CD4-positive, alpha-beta T cell treated with Interleukin-12 subunit alpha and Interleukin-12 subunit beta, for 1 hour (primary cell): ENCODE measurements around the gene MAGEF1.
"Not testable (repeated sequence)": the region's sequence is repeated elsewhere in the genome, so short reads cannot be mapped to it uniquely, and the experiment has no call there.

Source experiments
- DNase-seq: peaks from one replicate; pipeline ENCODE4 v3.0.0-alpha.2; 2020

MAGEF1 gene

GRCh38 chr3:184741798-184742675, 30.2 kb upstream of the MAGEF1 start:
- no peak for DNase-seq

DNA sequence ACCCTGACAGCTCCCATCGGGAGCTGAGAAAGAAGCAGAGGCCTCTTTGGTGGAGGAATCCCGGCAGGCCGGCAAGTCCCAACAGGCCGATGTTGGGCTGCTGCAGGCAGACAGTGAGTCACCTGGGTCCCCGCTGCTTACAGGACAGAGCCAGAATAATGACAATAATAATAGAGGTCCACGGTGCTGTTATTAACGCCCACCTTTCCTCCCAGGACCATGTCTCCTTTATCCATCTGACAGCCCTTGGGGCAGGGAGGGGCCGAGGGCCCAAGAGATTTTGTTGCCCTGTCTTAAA, 29.3 kb upstream of the MAGEF1 start:
- no peak for DNase-seq

DNA sequence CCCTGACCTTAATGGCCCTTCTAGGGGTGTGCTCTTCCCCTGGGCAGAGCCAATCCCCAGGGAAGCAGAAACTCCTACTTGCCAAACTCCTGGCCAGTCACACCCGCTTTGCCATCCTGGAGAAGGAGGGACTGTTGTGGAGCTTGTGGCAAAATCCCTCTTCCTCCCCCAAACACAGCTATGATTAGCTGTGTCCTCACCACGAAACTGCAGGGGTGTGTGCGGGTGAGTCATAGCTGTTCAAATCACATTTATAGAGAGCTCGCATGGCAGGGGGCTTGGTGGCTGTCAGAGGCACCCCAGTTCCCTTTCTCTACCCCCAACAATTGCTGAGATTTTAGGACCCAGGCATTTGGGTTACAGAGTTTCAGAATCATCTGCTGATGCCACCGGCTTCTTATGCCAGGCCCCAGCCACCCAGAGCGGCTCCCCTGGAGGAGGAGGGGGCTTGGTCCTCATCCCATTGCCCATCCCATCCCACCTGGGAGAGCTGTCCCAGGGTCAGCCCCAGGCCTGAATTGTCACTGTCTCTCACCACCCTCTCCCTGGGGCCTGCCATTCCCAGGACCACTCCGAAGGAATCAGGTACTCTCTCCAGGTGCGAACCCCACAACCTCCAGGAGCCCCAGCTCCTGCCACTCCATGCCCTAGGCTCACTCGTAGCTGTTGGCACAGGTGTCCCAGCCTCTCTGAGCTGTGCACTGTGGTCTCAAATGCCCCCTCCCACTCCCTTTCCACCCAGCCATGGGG, 28.8 kb upstream of the MAGEF1 start:
- no peak for DNase-seq

- DNase-seq = no peak
These were observed 28.0 kb upstream of the MAGEF1 start for GRCh38 chr3:184739594-184740505.

DNA sequence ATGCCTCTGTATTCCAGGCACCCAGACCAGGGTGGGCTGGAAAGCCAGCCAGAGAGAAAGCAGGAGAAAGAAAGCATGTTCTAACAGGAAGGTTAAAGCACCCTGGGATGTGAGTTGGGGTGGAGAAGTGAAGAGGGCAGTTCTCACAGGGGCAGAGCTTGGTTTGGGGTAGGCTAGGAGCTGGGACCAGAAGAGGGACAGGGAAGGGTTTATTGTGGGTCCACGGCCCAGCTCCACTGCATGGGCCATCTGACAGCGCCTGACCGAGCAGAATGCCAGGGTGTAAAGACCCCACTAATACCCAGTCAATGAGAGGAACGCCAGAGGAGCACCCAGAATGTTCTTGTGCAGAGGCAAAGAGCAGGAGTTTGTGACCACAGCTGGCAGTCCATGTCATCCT, 27.1 kb upstream of the MAGEF1 start:
- DNase-seq = no peak

DNA sequence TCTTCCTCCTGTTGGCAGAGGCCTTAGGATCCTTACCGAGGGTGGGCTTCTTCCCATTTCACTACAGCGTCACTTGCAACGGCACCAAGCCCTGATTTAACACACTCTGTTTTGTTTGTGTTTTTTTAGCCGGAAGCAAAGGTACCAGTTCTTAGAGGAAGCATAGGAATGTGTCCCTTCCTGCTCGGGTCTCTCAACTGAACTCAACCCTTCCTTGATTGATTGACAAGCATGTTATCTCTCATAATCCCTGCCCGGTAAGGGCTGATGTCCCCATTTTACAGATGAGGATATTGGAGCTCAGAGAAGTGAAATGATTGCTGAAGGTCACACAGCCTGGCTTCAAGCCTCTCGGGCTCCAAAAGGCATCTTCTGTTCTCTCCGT, 26.6 kb upstream of the MAGEF1 start:
- no peak for DNase-seq

DNA sequence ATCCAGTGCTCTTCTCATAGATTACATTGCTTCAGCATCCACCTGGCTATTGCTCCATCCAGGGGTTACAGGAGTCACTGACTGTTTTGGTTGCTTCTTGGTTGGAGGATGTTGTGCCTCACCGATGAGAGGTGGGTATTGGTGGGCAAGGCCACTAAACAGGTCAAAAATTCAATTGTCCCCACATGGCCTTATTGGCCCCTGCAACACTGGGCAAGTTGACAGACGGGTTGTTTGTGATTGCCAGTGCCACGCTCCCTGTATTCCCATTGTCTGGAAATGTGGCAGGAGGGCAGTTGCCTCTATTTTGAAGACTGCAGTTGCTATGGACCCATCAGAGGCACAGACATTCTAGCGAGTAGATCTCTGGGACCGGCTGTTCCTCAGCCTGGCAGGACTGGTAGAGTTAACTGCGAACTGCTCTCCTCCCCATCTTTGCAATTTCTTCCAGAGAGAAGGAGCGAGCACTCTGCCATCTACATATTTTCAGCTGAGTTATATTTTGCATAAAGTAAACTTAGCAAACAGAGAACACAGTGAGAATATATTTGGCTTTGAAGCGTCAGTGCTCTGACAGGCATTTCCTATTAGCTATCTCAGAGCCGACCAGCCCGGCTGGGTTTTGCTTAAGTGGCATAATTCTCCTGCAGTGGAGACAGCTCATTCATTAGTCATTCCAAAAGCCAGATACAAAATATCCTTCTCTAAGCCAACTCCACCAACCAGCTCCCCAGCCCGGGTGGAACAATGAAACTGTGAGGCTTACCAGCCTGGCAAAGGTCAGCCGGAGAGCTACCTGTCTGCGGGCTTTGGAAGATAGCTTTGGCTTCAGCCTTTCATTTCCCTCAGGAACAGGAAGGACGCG, 26.0 kb upstream of the MAGEF1 start:
- no peak for DNase-seq

- no peak for DNase-seq
These were observed 25.2 kb upstream of the MAGEF1 start for GRCh38 chr3:184737063-184737462.

- no peak for DNase-seq
These were observed 23.2 kb upstream of the MAGEF1 start for GRCh38 chr3:184734903-184735701.

GRCh38 chr3:184733971-184734608, 22.2 kb upstream of the MAGEF1 start:
- DNase-seq = no peak

GRCh38 chr3:184733181-184733580, 21.3 kb upstream of the MAGEF1 start:
- DNase-seq = no peak

GRCh38 chr3:184731786-184732537, 20.1 kb upstream of the MAGEF1 start:
- no peak for DNase-seq

DNA sequence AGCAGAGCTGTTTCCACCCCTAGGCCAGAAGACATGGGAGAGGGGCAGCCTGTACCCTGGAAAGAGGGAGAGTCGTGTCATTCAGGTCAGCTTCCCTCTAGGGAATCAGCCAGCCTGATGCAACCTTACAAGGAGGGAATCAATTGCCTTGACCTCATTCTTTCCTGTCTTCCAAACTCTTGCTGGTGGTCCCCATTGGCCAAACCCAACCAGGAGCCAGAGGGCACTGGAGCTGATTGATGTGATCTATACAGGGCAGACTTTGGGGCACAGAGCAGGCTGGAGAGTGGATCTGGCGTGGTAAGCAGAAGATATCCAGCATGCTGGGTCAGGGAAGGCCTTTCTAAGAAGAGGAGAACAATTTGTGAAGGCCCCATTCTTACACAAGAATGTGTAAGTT, 19.1 kb upstream of the MAGEF1 start:
- no peak for DNase-seq

DNA sequence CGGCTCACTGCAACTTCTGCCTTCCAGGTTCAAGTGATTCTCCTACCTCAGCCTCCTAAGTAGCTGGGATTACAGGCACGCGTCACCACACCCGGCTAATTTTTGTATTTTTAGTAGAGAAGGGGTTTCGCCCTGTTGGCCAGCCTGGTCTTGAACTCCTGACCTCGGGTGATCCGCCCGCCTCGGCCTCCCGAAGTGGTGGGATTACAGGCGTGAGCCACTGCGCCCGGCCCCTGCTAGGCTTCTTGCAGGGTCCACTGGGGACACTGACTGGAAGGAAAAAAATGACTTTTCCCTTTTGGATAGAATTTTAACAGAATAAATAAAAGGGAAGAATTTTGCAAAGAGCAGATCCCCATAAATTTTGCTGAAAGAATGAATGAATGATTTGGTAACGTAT, 17.3 kb upstream of the MAGEF1 start:
- DNase-seq = not testable (repeated sequence)

DNA sequence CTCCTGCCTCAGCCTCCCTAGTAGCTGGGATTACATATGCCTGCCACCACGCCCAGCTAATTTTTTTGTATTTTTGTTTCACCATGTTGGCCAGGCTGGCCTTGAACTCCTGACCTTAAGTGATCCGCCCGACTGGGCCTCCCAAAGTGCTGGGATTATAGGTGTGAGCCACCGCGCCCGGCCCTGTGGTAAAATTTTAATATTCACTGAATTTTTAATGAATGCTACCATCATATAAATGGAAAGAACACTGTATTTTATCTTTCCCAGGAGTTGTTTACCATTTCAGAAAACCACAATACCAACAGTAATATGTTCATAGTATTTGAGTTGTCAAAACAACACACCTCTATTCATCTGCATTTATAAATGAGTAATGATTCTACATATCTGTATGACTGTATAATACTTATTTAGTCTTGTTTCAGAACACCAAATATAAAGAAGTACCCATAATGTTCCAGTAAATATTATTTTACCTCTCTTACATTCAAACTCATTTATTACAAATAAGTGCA, 16.2 kb upstream of the MAGEF1 start:
- DNase-seq = no peak

DNA sequence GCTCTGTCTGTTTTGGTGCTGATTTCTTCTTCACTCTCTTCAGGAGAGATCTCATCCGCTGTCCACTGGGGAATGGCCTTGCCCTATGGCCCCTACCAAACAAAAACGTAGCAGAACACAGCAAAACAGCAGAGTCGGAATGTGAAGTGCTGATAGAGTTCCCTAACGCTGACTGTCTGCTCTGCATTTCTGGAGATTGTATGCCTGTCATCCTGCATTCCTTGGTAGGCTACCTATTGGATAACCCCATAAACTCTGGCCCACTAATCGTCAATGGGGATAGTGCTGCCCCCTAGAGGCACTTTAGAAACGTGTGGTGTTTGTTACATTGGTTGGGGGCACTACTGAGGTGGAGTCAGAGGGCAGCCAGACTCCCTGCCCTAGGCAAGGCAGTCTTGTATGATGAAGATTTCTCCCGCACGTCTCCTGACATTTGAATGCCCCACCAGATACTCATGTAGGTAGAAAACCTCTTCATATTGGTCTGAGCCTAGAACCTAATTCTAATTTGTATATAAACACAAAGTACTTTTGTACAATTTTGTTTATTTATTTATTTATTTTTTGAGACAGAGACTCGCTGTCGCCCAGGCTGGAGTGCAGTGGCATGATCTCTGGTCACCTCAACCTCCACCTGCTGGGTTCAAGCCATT, 15.6 kb upstream of the MAGEF1 start:
- DNase-seq = peak; percentile 58

DNA sequence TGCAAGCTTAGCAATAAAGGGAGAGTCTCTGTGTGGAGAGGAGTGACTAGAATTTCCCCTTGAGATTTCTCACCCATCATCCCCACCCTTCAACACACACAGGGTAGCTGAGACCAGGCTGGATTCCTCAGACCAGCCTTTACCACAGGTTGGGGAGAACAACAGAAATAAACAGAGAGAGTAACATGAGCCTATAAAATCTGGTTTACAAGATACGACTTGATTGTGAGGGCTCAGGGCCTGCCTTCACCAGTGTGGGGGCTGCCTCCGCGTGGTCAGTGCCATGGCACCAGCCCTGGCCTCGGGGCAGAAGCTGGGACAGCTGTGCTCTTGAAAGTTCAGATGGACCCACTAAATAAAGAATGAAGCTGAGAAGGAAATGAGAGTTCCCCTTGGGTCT, 14.6 kb upstream of the MAGEF1 start:
- no peak for DNase-seq

DNA sequence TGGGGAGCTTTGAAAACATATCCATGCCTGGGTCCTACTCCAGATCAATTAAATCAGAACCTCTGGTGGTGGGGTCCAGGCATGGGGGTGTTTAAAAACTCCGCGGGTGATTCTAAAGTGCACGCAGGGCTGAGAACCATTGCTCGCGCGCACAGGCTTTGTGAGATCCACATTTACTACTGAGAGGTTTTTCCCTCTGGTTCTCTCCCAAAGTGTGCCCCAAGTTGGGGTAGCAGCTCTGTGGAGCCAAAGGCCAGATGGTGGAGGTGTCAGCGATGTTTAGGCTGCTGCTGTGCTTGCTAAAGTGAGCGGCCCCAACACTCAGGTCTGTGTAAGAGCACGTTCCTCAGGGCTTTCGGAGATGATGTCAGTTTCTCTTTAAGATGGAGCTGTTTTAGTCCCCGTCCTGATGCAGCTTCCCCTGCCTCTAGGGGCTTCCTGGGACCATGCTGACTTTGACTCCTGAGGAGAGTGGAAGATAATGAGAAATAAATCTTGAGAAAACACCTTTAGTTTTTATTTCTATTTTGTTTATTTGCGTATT, 13.4 kb upstream of the MAGEF1 start:
- DNase-seq = no peak

GRCh38 chr3:184724699-184725098, 12.8 kb upstream of the MAGEF1 start:
- DNase-seq = no peak
